Right cardiac atrium (tissue), 5 donors: ENCODE results near the gene PLEKHB1. TPM values are rescaled to one million over a fixed set of nuclear protein-coding genes. Genes with fewer than 3 reads are reported as not detected.

Experiments
- ATAC-seq, 2 donors: fragments of 200-7000 bp; cut with Tn5 transposase; one replicate each; pipeline versions ENCODE4 v1.8.0 to v1.9.1; 2020; ENCODE audit warnings: moderate library complexity in 2 of 2, mild to moderate bottlenecking in 1 of 2
- DNase-seq, 3 donors: peaks; one replicate each; pipeline ENCODE4 v3.0.0-alpha.2; 2020
- H3K27ac ChIP-seq: one replicate; pipeline ENCODE4 v1.5.1; 2013; ENCODE audit warnings: mild to moderate bottlenecking, low read length, control low read depth, moderate library complexity
- H3K27me3 ChIP-seq: one replicate; pipeline ENCODE4 v1.6.1; 2013; ENCODE audit not compliant: control insufficient read depth, insufficient read depth
- H3K4me1 ChIP-seq: one replicate; pipeline ENCODE4 v1.6.1; 2013; ENCODE audit warnings: low read length; ENCODE audit not compliant: control insufficient read depth, insufficient read depth
- H3K4me3 ChIP-seq: one replicate; pipeline ENCODE4 v1.5.1; 2013; ENCODE audit warnings: low read length, control low read depth
- H3K9me3 ChIP-seq: one replicate; pipeline ENCODE4 v1.6.1; 2013; ENCODE audit warnings: low read length; ENCODE audit not compliant: control insufficient read depth
- WGBS: extraction: QIAGEN DNeasy Blood & Tissue Kit; methylation state at CpG from one replicate; pipeline ENCODE4 v1.1.7; 2013; 5-methylcytosine and 5-hydroxymethylcytosine counted together
- intact Hi-C, 4 donors: fragments of 100-400 bp; cut with DNase I; formaldehyde crosslinking; loops; one replicate each; pipeline versions ENCODE4 v1.11.0 to v1.14.0; 2022 to 2023
- polyA plus RNA-seq: library from polyadenylated mRNA; stranded (reverse); fragments of 200-250 nt; gene quantifications from one replicate; pipeline ENCODE4 v1.2.3, GENCODE V29; 2013
- total RNA-seq, 4 donors: library from RNA; stranded (reverse); fragmentation: NEBNext Ultra II Directional; extraction: Animal tissue kit (Norgen Biotek cat#: 25700); gene quantifications; one replicate each; pipeline ENCODE4 v1.2.1, GENCODE V29; 2021
- donor health status: healthy with polysubstance abuse.
- donor health status: DM: no; HTN: yes; CAD: no.
- donor health status: DM: no; HTN: no; CAD: no.
- donor health status: DM: no; HTN: yes; CAD: no; lungs with severe emphysema.
- donor health status: DM: yes; HTN: yes; CAD: no.

The PLEKHB1 gene
- total and polyA plus RNA-seq, 5 donors: 11.7 to 31.5 (median 17.9) TPM

DNA sequence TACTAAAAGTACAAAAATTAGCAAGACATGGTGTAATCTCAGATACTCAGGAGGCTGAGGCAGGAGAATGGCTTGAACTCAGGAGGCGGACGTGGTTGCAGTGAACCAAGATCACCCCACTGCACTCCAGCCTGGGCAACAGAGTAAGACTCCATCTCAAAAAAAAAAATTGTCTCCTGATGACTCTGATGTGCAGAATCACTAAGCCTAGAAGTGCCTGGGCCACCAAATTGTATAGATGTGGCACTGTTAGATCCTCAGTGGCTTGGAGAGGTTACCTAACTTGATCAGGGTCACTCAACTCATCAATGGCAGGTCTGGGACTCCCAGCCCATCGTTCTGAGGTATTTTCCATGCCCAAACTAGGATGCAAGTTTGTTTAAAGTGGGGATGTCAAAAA, 10.6 kb downstream of the PLEKHB1 start:
- H3K27me3 ChIP-seq: no peaks in the 10 kb centered on the region
- no peak overlapping the region for H3K27ac ChIP-seq
- no peak overlapping the region for H3K4me3 ChIP-seq
- WGBS: 79% methylated on average over 3 of the region's 3 CpGs
- H3K9me3 ChIP-seq: no peaks in the 10 kb centered on the region
- no peaks in the 10 kb centered on the region for H3K4me1 ChIP-seq
- intact Hi-C loops: loop anchor here in 2 of 4 donors (10.0 kb wide), 1 partner anchor 252 kb away; no protein-coding TSS in a partner anchor
- ATAC-seq (no peak), DNase-seq (no peak)

DNA sequence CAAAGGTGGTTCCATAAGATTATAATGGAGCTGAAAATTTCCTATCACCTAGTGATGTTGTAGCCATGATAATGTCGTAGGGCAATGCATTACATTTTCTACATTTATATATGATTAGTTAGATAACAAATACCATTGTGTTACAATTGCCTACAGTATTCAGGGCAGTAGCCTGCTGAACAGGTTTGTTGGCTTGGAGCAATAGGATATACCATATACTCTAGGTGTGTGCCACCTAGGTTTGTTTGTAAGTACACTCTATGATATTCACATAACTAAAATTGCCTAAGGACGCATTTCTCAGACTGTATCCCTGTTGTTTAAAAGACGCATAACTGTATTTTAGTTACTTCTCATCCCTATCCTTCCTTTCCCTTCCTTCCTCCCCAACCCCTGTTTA, 13.6 kb downstream of the PLEKHB1 start:
- DNase-seq: no peak
- intact Hi-C loops: loop anchor here (2.0 to 10.0 kb wide), 4 partner anchors 33 to 255 kb away; no protein-coding TSS in a partner anchor
- Histone ChIP-seq H3K27ac (no peak overlapping the region), H3K9me3 (no peaks in the 10 kb centered on the region), H3K4me1 (peaks cover 6% of the 10 kb centered on the region), H3K4me3 (no peak overlapping the region), H3K27me3 (no peaks in the 10 kb centered on the region)
- WGBS: 86% methylated on average over 3 of the region's 3 CpGs
- no peak for ATAC-seq

GRCh38 chr11:73660497-73661034, 14.2 kb downstream of the PLEKHB1 start:
- peak in 1 of 2 donors; percentile 44 for ATAC-seq
- peaks cover 6% of the 10 kb centered on the region for H3K4me1 ChIP-seq
- intact Hi-C loops: loop anchor here in 3 of 4 donors (2.0 to 5.0 kb wide), 3 partner anchors 33 to 256 kb away; no protein-coding TSS in a partner anchor

GRCh38 chr11:73661035-73661628, 14.8 kb downstream of the PLEKHB1 start:
- H3K27ac ChIP-seq: no peak overlapping the region
- intact Hi-C loops: loop anchor here in 3 of 4 donors (2.0 to 5.0 kb wide), 3 partner anchors 34 to 256 kb away; no protein-coding TSS in a partner anchor
- no peaks in the 10 kb centered on the region for H3K27me3 ChIP-seq
- peaks cover 6% of the 10 kb centered on the region for H3K4me1 ChIP-seq
- H3K4me3 ChIP-seq: peak overlapping the region; percentile 16
- DNase-seq (peak; percentile 87 to 97 (median 96)), ATAC-seq (peak; percentile 96)
- 6% methylated on average over 40 of the region's 40 CpGs for WGBS
- H3K9me3 ChIP-seq: no peaks in the 10 kb centered on the region

More at GRCh38 chr11:73660497-73661034, 14.2 kb downstream of the PLEKHB1 start:
- H3K27me3 ChIP-seq: no peaks in the 10 kb centered on the region
- DNase-seq: no peak
- H3K9me3 ChIP-seq: no peaks in the 10 kb centered on the region
- no peak overlapping the region for H3K27ac ChIP-seq
- WGBS: 29% methylated on average over 25 of the region's 25 CpGs
- no peak overlapping the region for H3K4me3 ChIP-seq

GRCh38 chr11:73662445-73663157, 16.2 kb downstream of the PLEKHB1 start:
- H3K9me3 ChIP-seq: no peaks in the 10 kb centered on the region
- intact Hi-C loops: loop anchor here in 1 of 4 donors (5.0 kb wide), 1 partner anchor 35 kb away; no protein-coding TSS in a partner anchor
- H3K4me3 ChIP-seq: no peak overlapping the region
- DNase-seq: no peak
- H3K4me1 ChIP-seq: peaks cover 6% of the 10 kb centered on the region
- no peak for ATAC-seq
- WGBS: 92% methylated on average over 3 of the region's 3 CpGs
- H3K27me3 ChIP-seq: no peaks in the 10 kb centered on the region
- H3K27ac ChIP-seq: no peak overlapping the region

DNA sequence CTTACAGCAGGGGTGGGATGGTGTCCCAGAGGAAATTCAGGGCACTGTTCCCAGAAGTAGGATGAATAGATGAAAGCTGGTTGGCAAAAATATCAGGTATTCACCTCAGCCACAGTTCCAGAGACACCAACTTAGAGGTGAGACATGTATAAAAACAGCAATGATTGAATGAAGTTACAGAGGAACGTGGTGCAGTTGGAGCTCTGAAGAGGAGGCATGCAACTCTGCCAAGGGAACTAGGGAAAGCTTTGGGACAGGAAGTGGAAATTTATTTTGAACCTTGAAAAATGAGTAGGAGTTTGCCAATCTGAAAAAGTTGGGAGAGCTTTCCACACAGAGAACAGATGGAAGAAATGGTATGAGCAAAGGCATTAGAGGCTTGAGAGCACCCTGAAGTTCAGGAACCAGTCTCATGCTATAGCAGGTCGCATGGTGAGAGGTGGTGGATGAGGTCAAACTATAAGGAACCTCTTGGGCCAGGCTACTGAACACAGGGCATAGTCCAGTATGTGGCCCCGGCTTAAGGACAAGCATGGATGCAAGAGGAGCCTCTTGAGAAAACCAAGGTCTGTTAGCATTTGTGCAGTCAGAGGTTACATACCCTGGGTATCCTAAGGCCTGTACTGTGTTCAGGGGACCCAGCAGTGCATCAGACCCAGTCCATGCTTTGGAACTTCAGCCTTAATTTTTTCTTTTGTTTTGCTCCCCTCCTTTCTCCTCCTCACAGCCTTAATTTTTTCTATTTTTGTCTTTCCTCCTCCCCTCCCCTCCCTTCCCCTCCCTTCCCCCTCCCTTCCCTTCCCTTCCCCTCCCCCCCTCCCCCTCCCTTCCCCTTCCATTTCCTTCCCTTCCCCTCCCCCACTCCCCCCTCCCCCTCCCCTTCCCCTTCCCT, 17.5 kb downstream of the PLEKHB1 start:
- Histone ChIP-seq H3K27me3 (no peaks in the 10 kb centered on the region), H3K4me3 (no peak overlapping the region), H3K9me3 (no peaks in the 10 kb centered on the region), H3K4me1 (peaks cover 6% of the 10 kb centered on the region), H3K27ac (no peak overlapping the region)
- DNase-seq (no peak), ATAC-seq (no peak)
- 71% methylated on average over 3 of the region's 3 CpGs for WGBS
- intact Hi-C loops: loop anchor here in 1 of 4 donors (5.0 kb wide), 1 partner anchor 37 kb away; no protein-coding TSS in a partner anchor

GRCh38 chr11:73664877-73665276, 18.5 kb downstream of the PLEKHB1 start:
- H3K27me3 ChIP-seq: no peaks in the 10 kb centered on the region
- no peaks in the 10 kb centered on the region for H3K9me3 ChIP-seq
- no peak overlapping the region for H3K27ac ChIP-seq
- peaks cover 6% of the 10 kb centered on the region for H3K4me1 ChIP-seq
- DNase-seq (no peak), ATAC-seq (no peak)
- H3K4me3 ChIP-seq: no peak overlapping the region
- intact Hi-C loops: loop anchor here in 1 of 4 donors (5.0 kb wide), 1 partner anchor 38 kb away; no protein-coding TSS in a partner anchor

DNA sequence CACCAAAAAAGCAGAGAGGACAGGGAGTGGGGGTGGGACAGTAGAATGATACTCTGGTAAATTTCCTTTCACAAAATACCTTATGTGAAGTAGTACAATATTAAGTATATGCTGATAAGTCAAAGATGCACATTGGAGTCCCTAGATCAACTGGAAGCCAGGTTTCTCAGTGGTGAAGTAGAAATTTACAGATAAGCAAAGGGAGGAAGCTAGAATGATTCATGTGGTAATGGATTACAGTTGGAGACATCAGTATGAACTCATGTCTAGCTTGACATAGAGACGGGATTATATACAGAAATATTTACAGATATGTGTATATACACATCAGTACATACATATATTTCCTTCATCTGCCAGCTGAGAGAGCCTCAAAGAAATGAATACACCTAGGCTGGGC, 21.5 kb downstream of the PLEKHB1 start:
- ATAC-seq (no peak), DNase-seq (no peak)
- Histone ChIP-seq H3K27ac (no peak overlapping the region), H3K4me1 (peaks cover 6% of the 10 kb centered on the region), H3K27me3 (no peaks in the 10 kb centered on the region), H3K9me3 (no peaks in the 10 kb centered on the region), H3K4me3 (no peak overlapping the region)
- 88% methylated on average over 1 of the region's 1 CpG for WGBS
- intact Hi-C loops: no loop called here

GRCh38 chr11:73670808-73671207, 24.4 kb downstream of the PLEKHB1 start:
- ATAC-seq (no peak), DNase-seq (no peak)
- no peaks in the 10 kb centered on the region for H3K4me1 ChIP-seq
- H3K27me3 ChIP-seq: no peaks in the 10 kb centered on the region
- no peak overlapping the region for H3K4me3 ChIP-seq
- H3K27ac ChIP-seq: no peak overlapping the region
- 93% methylated on average over 3 of the region's 3 CpGs for WGBS
- intact Hi-C loops: no loop called here
- no peaks in the 10 kb centered on the region for H3K9me3 ChIP-seq

- DNase-seq: no peak
- H3K4me3 ChIP-seq: no peak overlapping the region
- WGBS: 80% methylated on average over 6 of the region's 6 CpGs
- intact Hi-C loops: no loop called here
- no peaks in the 10 kb centered on the region for H3K4me1 ChIP-seq
- no peaks in the 10 kb centered on the region for H3K27me3 ChIP-seq
- ATAC-seq: peak; percentile 53 to 83
- H3K9me3 ChIP-seq: no peaks in the 10 kb centered on the region
- no peak overlapping the region for H3K27ac ChIP-seq
Measured at GRCh38 chr11:73671701-73672100, 25.3 kb downstream of the PLEKHB1 start.
